Parathyroid adenoma (tissue), 2 donors: ENCODE measurements around the gene NBAS.

ENCODE experiments used
- H2AFZ ChIP-seq: fragments of 300-600 bp; sonication (generic); one replicate; pipeline ENCODE4 v1.7.0; 2017; ENCODE audit warnings: antibody characterized with exemption, mild to moderate bottlenecking
- H3K27ac ChIP-seq: fragments of 300-600 bp; sonication (generic); one replicate; pipeline ENCODE4 v1.7.0; 2017
- H3K27me3 ChIP-seq: fragments of 300-600 bp; sonication (generic); one replicate; pipeline ENCODE4 v1.7.0; 2017; ENCODE audit warnings: low read length; ENCODE audit not compliant: control insufficient read depth, insufficient read depth
- H3K36me3 ChIP-seq: fragments of 300-600 bp; sonication (generic); one replicate; pipeline ENCODE4 v1.7.0; 2017; ENCODE audit warnings: low read length; ENCODE audit not compliant: control insufficient read depth, insufficient read depth
- H3K4me1 ChIP-seq: fragments of 300-600 bp; sonication (generic); one replicate; pipeline ENCODE4 v1.7.0; 2017; ENCODE audit warnings: control low read depth
- H3K4me2 ChIP-seq: fragments of 300-600 bp; sonication (generic); one replicate; pipeline ENCODE4 v1.7.0; 2017; ENCODE audit warnings: low read length
- H3K4me3 ChIP-seq: fragments of 300-600 bp; sonication (generic); one replicate; pipeline ENCODE4 v1.7.0; 2017; ENCODE audit warnings: low read depth, low read length
- H3K79me2 ChIP-seq: fragments of 300-600 bp; sonication (generic); one replicate; pipeline ENCODE4 v1.7.0; 2017; ENCODE audit warnings: control low read depth
- H3K9ac ChIP-seq: fragments of 300-600 bp; sonication (generic); one replicate; pipeline ENCODE4 v1.7.0; 2017; ENCODE audit warnings: mild to moderate bottlenecking
- H3K9me3 ChIP-seq: fragments of 300-600 bp; sonication (generic); one replicate; pipeline ENCODE4 v1.7.0; 2017; ENCODE audit warnings: low read length; ENCODE audit not compliant: control insufficient read depth
- CTCF ChIP-seq: fragments of 300-600 bp; sonication (generic); IDR thresholded peaks from one replicate; pipeline ENCODE4 v1.7.0; 2017; ENCODE audit warnings: antibody characterized with exemption, mild to moderate bottlenecking
- donor health status: primary hyperparathyroidism.

Gene NBAS

GRCh38 chr2:15457868-15458267 lies 103.3 kb downstream of the NBAS start:
- no peak overlapping the region for H3K9ac ChIP-seq
- no peak for TF ChIP-seq CTCF

GRCh38 chr2:15456352-15456751 lies 104.8 kb downstream of the NBAS start:
- no peak for TF ChIP-seq CTCF
- Histone ChIP-seq H3K9ac (no peak overlapping the region), H3K4me2 (no peak overlapping the region), H3K4me1 (no peaks in the 10 kb centered on the region), H3K36me3 (no peaks in the 10 kb centered on the region), H2AFZ (no peak overlapping the region), H3K79me2 (no peaks in the 10 kb centered on the region), H3K27ac (no peak overlapping the region), H3K9me3 (no peaks in the 10 kb centered on the region), H3K4me3 (no peak overlapping the region), H3K27me3 (no peaks in the 10 kb centered on the region)

More at GRCh38 chr2:15457868-15458267, 103.3 kb downstream of the NBAS start:
- H3K27ac ChIP-seq, result no peak overlapping the region
- H3K4me1 ChIP-seq, result no peaks in the 10 kb centered on the region
- no peak overlapping the region for H2AFZ ChIP-seq
- H3K9me3 ChIP-seq, result no peaks in the 10 kb centered on the region
- H3K36me3 ChIP-seq, result no peaks in the 10 kb centered on the region
- no peaks in the 10 kb centered on the region for H3K79me2 ChIP-seq
- no peak overlapping the region for H3K4me2 ChIP-seq
- H3K27me3 ChIP-seq, result no peaks in the 10 kb centered on the region
- H3K4me3 ChIP-seq, result no peak overlapping the region

GRCh38 chr2:15450808-15451207 lies 110.3 kb downstream of the NBAS start:
- H3K27ac ChIP-seq, result no peak overlapping the region
- H3K9ac ChIP-seq, result no peak overlapping the region
- TF ChIP-seq CTCF, result no peak
- no peak overlapping the region for H2AFZ ChIP-seq
- H3K36me3 ChIP-seq, result no peaks in the 10 kb centered on the region
- no peaks in the 10 kb centered on the region for H3K27me3 ChIP-seq
- H3K4me1 ChIP-seq, result peaks cover 5% of the 10 kb centered on the region
- H3K9me3 ChIP-seq, result no peaks in the 10 kb centered on the region
- H3K4me3 ChIP-seq, result no peak overlapping the region
- H3K4me2 ChIP-seq, result no peak overlapping the region
- no peaks in the 10 kb centered on the region for H3K79me2 ChIP-seq

- Histone ChIP-seq H3K27ac (peak overlapping the region; percentile 8), H3K4me1 (peaks cover 5% of the 10 kb centered on the region), H3K9ac (no peak overlapping the region), H3K27me3 (no peaks in the 10 kb centered on the region), H3K36me3 (no peaks in the 10 kb centered on the region), H3K79me2 (no peaks in the 10 kb centered on the region), H3K4me3 (no peak overlapping the region), H2AFZ (no peak overlapping the region), H3K9me3 (no peaks in the 10 kb centered on the region), H3K4me2 (no peak overlapping the region)
- no peak for TF ChIP-seq CTCF
These were observed 111.4 kb downstream of the NBAS start for GRCh38 chr2:15449556-15450236.

GRCh38 chr2:15448250-15448839 lies 112.8 kb downstream of the NBAS start:
- no peak overlapping the region for H2AFZ ChIP-seq
- H3K36me3 ChIP-seq, result no peaks in the 10 kb centered on the region
- TF ChIP-seq CTCF, result no peak

More at GRCh38 chr2:15448250-15448839, 112.8 kb downstream of the NBAS start:
- Histone ChIP-seq H3K79me2 (no peaks in the 10 kb centered on the region), H3K9ac (no peak overlapping the region), H3K27me3 (no peaks in the 10 kb centered on the region), H3K4me3 (no peak overlapping the region), H3K27ac (no peak overlapping the region), H3K4me1 (peaks cover 5% of the 10 kb centered on the region), H3K9me3 (no peaks in the 10 kb centered on the region), H3K4me2 (no peak overlapping the region)
